Mesendoderm (in vitro differentiated cells): ENCODE measurements around the gene TMED1.

Experiments
- DNase-seq: peaks from one replicate; pipeline ENCODE4 v3.0.0; 2013
- H2AK5ac ChIP-seq: 2 replicates; pipeline ENCODE4 v1.6.1; 2013; ENCODE audit warnings: low read length, inconsistent platforms
- H2BK120ac ChIP-seq: 2 replicates; pipeline ENCODE4 v1.6.1; 2013; ENCODE audit warnings: low read depth, mild to moderate bottlenecking, low read length, moderate library complexity, mixed read lengths
- H2BK15ac ChIP-seq: replicated peaks from 2 replicates; pipeline ENCODE4 v1.6.1; 2013; ENCODE audit warnings: low read depth, mild to moderate bottlenecking, moderate library complexity
- H2BK5ac ChIP-seq: 2 replicates; pipeline ENCODE4 v1.6.1; 2013; ENCODE audit warnings: low read length, inconsistent platforms
- H3K18ac ChIP-seq: 2 replicates; pipeline ENCODE4 v1.6.1; 2013; ENCODE audit warnings: mild to moderate bottlenecking, low read length, mixed read lengths
- H3K23ac ChIP-seq: one replicate; pipeline ENCODE4 v1.6.1; 2013; ENCODE audit warnings: low read length
- H3K27ac ChIP-seq: 2 replicates; pipeline ENCODE4 v1.5.1; 2013; ENCODE audit warnings: low read depth, mild to moderate bottlenecking, inconsistent platforms, low read length, moderate library complexity
- H3K27me3 ChIP-seq: 2 replicates; pipeline ENCODE4 v1.6.1; 2013; ENCODE audit warnings: low read length, control low read depth, mild to moderate bottlenecking, inconsistent platforms; ENCODE audit not compliant: insufficient read depth, poor library complexity
- H3K36me3 ChIP-seq: 2 replicates; pipeline ENCODE4 v1.6.1; 2013; ENCODE audit warnings: low read length, inconsistent platforms; ENCODE audit not compliant: control insufficient read depth, insufficient read depth
- H3K4ac ChIP-seq: one replicate; pipeline ENCODE4 v1.6.1; 2013; ENCODE audit warnings: low read depth, mild to moderate bottlenecking, low read length, moderate library complexity
- H3K4me1 ChIP-seq: 2 replicates; pipeline ENCODE4 v1.6.1; 2013; ENCODE audit warnings: low read depth, low read length, inconsistent platforms; ENCODE audit not compliant: control insufficient read depth
- H3K4me2 ChIP-seq: 2 replicates; pipeline ENCODE4 v1.6.1; 2013; ENCODE audit warnings: low read length
- H3K4me3 ChIP-seq: 2 replicates; pipeline ENCODE4 v1.5.1; 2013; ENCODE audit warnings: mild to moderate bottlenecking, low read length
- H3K56ac ChIP-seq: one replicate; pipeline ENCODE4 v1.6.1; 2013; ENCODE audit warnings: low read length
- H3K79me1 ChIP-seq: 2 replicates; pipeline ENCODE4 v1.6.1; 2013; ENCODE audit warnings: low read length, inconsistent platforms
- H3K79me2 ChIP-seq: 2 replicates; pipeline ENCODE4 v1.6.1; 2013; ENCODE audit warnings: mild to moderate bottlenecking, low read length; ENCODE audit not compliant: control insufficient read depth, insufficient read depth
- H3K9ac ChIP-seq: 2 replicates; pipeline ENCODE4 v1.6.1; 2013; ENCODE audit warnings: low read length, inconsistent platforms
- H4K5ac ChIP-seq: one replicate; pipeline ENCODE4 v1.6.1; 2013; ENCODE audit warnings: low read length
- H4K8ac ChIP-seq: one replicate; pipeline ENCODE4 v1.6.1; 2013; ENCODE audit warnings: low read depth, mild to moderate bottlenecking, control low read depth, low read length, moderate library complexity
- WGBS: extraction: QIAGEN DNeasy Blood & Tissue Kit; methylation state at CpG from one replicate; pipeline ENCODE4 v1.1.7; 2013; ENCODE audit warnings: low lambda C conversion rate, missing lambda C conversion rate; ENCODE audit not compliant: insufficient coverage; ENCODE audit errors: extremely low coverage; 5-methylcytosine and 5-hydroxymethylcytosine counted together

The TMED1 gene

GRCh38 chr19:10852098-10852800 lies 16.2 kb upstream of the TMED1 start:
- H2BK15ac ChIP-seq, result no peak overlapping the region
- H2AK5ac ChIP-seq, result no peak overlapping the region
- no peak overlapping the region for H3K4ac ChIP-seq
- no peak overlapping the region for H3K9ac ChIP-seq
- no peak overlapping the region for H3K27ac ChIP-seq
- DNase-seq, result peak; percentile 79
- H4K5ac ChIP-seq, result no peak overlapping the region
- no peak overlapping the region for H2BK5ac ChIP-seq
- no peak overlapping the region for H2BK120ac ChIP-seq
- no peak overlapping the region for H3K23ac ChIP-seq
- H4K8ac ChIP-seq, result no peak overlapping the region
- WGBS, result no CpG with 5 or more reads among the region's 7 CpGs
- H3K27me3 ChIP-seq, result no peaks in the 10 kb centered on the region
- no peak overlapping the region for H3K4me2 ChIP-seq
- H3K4me1 ChIP-seq, result no peaks in the 10 kb centered on the region
- no peak overlapping the region for H3K56ac ChIP-seq
- no peak overlapping the region for H3K18ac ChIP-seq
- H3K4me3 ChIP-seq, result no peak overlapping the region
- no peaks in the 10 kb centered on the region for H3K79me1 ChIP-seq
- H3K79me2 ChIP-seq, result no peaks in the 10 kb centered on the region
- H3K36me3 ChIP-seq, result no peaks in the 10 kb centered on the region

- Histone ChIP-seq H3K9ac (no peak overlapping the region), H3K4me1 (no peaks in the 10 kb centered on the region), H2BK15ac (no peak overlapping the region), H2BK5ac (no peak overlapping the region), H3K4me2 (no peak overlapping the region), H3K4me3 (no peak overlapping the region), H3K79me1 (no peaks in the 10 kb centered on the region), H3K36me3 (no peaks in the 10 kb centered on the region), H3K23ac (no peak overlapping the region), H2BK120ac (no peak overlapping the region), H4K8ac (no peak overlapping the region), H3K79me2 (no peaks in the 10 kb centered on the region), H2AK5ac (no peak overlapping the region), H3K4ac (no peak overlapping the region), H3K27ac (no peak overlapping the region), H4K5ac (no peak overlapping the region), H3K18ac (no peak overlapping the region), H3K27me3 (no peaks in the 10 kb centered on the region), H3K56ac (no peak overlapping the region)
- WGBS, result no CpG with 5 or more reads among the region's 5 CpGs
- no peak for DNase-seq
These were observed 14.6 kb upstream of the TMED1 start for GRCh38 chr19:10850631-10851030.

- H3K23ac ChIP-seq, result no peak within 1 kb of the TSS
- no peak within 1 kb of the TSS for H2BK120ac ChIP-seq
- H3K4me3 ChIP-seq, result no peak within 1 kb of the TSS
- no peaks in the 10 kb centered on the region for H3K27me3 ChIP-seq
- H4K5ac ChIP-seq, result no peak within 1 kb of the TSS
- no peak within 1 kb of the TSS for H3K4me2 ChIP-seq
- H3K79me1 ChIP-seq, result no peaks in the 10 kb centered on the region
- no peak within 1 kb of the TSS for H2BK5ac ChIP-seq
- H2BK15ac ChIP-seq, result no peak within 1 kb of the TSS
- no peak within 1 kb of the TSS for H3K27ac ChIP-seq
- no peak within 1 kb of the TSS for H2AK5ac ChIP-seq
- no peak within 1 kb of the TSS for H4K8ac ChIP-seq
- no peaks in the 10 kb centered on the region for H3K4me1 ChIP-seq
- no peak within 1 kb of the TSS for H3K9ac ChIP-seq
- whole genome bisulfite sequencing, result no CpG with 5 or more reads among the region's 14 CpGs
- no peaks in the 10 kb centered on the region for H3K36me3 ChIP-seq
- H3K4ac ChIP-seq, result no peak within 1 kb of the TSS
- no peak within 1 kb of the TSS for H3K18ac ChIP-seq
- no peak for DNase-seq
- no peaks in the 10 kb centered on the region for H3K79me2 ChIP-seq
- no peak within 1 kb of the TSS for H3K56ac ChIP-seq
These were observed 12.3 kb upstream of the TMED1 start, which contains the start of gene C19orf38 for GRCh38 chr19:10848230-10848856. Gene C19orf38 (plus strand): TSS chr19:10848415. CDS start chr19:10848509, 94 bp downstream.

GRCh38 chr19:10846500-10847202 lies 10.6 kb upstream of the TMED1 start:
- Histone ChIP-seq H3K79me1 (no peaks in the 10 kb centered on the region), H3K4me1 (no peaks in the 10 kb centered on the region), H3K79me2 (no peaks in the 10 kb centered on the region), H4K5ac (no peak overlapping the region), H3K27ac (no peak overlapping the region), H3K4me3 (no peak overlapping the region), H3K27me3 (no peaks in the 10 kb centered on the region), H3K4me2 (no peak overlapping the region), H2BK15ac (no peak overlapping the region), H3K4ac (no peak overlapping the region), H2BK5ac (no peak overlapping the region), H2BK120ac (no peak overlapping the region), H3K56ac (no peak overlapping the region), H3K23ac (no peak overlapping the region), H4K8ac (no peak overlapping the region), H3K36me3 (no peaks in the 10 kb centered on the region), H3K18ac (no peak overlapping the region), H2AK5ac (no peak overlapping the region), H3K9ac (no peak overlapping the region)
- no peak for DNase-seq
- WGBS, result no CpG with 5 or more reads among the region's 2 CpGs

GRCh38 chr19:10842788-10843187 lies 6.8 kb upstream of the TMED1 start:
- WGBS, result no CpG with 5 or more reads among the region's 7 CpGs
- Histone ChIP-seq H3K36me3 (no peaks in the 10 kb centered on the region), H3K56ac (no peak overlapping the region), H3K4me1 (no peaks in the 10 kb centered on the region), H2BK15ac (no peak overlapping the region), H2AK5ac (no peak overlapping the region), H2BK5ac (no peak overlapping the region), H4K5ac (no peak overlapping the region), H3K27me3 (no peaks in the 10 kb centered on the region), H3K9ac (no peak overlapping the region), H3K79me1 (no peaks in the 10 kb centered on the region), H3K27ac (no peak overlapping the region), H3K23ac (no peak overlapping the region), H3K4ac (no peak overlapping the region), H3K4me3 (no peak overlapping the region), H3K18ac (no peak overlapping the region), H3K4me2 (no peak overlapping the region), H3K79me2 (no peaks in the 10 kb centered on the region), H4K8ac (no peak overlapping the region), H2BK120ac (no peak overlapping the region)
- DNase-seq, result no peak
